Measurements from ENCODE around the gene ARF3. TPM values are rescaled to one million over a fixed set of nuclear protein-coding genes. Genes with fewer than 3 reads are reported as not detected.

The ARF3 gene
- total RNA-seq, 1 experiment from 2014 or later = 257 TPM

GRCh38 chr12:48999371-49000131 lies 42.3 kb upstream of the ARF3 start, which contains the start of gene DDN:
TSS of gene DDN (minus strand) at chr12:48999375. CDS start at chr12:48999287, 88 bp downstream.
- H3K4me3 Mint-ChIP-seq (ENCODE audit: unreplicated experiment) = peak within 1 kb of the TSS; percentile 91
- Histone ChIP-seq H3K36me3 (ENCODE audit: control insufficient read depth, insufficient read depth, low read length) (no peaks in the 10 kb centered on the region; the same call in 1 of the 2 replicates), H3K27me3 (replicated peaks; ENCODE audit: control insufficient read depth, insufficient read depth, low read length) (no peaks in the 10 kb centered on the region), H3K9me3 (no peaks in the 10 kb centered on the region), H3K4me1 (peaks cover 18% of the 10 kb centered on the region), H3K4me3 (ENCODE audit: low read depth, low read length) (peak within 1 kb of the TSS; percentile 49)
- peak within 1 kb of the TSS; percentile 48 for H3K27ac Mint-ChIP-seq (ENCODE audit: unreplicated experiment)
- POLR2A ChIA-PET = no interaction called here
- intact Hi-C loops (cut with micrococcal nuclease; ENCODE audit: unreplicated experiment) = loop anchor here (5.0 kb wide), 1 partner anchor 62 kb away; no protein-coding TSS in a partner anchor
- peak; percentile 71 to 76 for DNase-seq
- BruUV-seq (replicated peaks) = no TSS peak
- H3K27me3 Mint-ChIP-seq (ENCODE audit: insufficient read depth, unreplicated experiment) = no peaks in the 10 kb centered on the region
- peaks cover 28% of the 10 kb centered on the region for H3K36me3 Mint-ChIP-seq (ENCODE audit: insufficient read depth, unreplicated experiment)
- H3K4me1 Mint-ChIP-seq (ENCODE audit: low read depth, unreplicated experiment) = peaks cover 27% of the 10 kb centered on the region
- CTCF ChIA-PET = interaction anchor here (0.8 to 6.3 kb wide), 9 partner anchors 11 to 146 kb away, joined by 3 to 90 read pairs (median 4); partner anchors contain the start of genes ARF3, PRKAG1 and WNT1
- H3K9me3 Mint-ChIP-seq (ENCODE audit: unreplicated experiment) = no peaks in the 10 kb centered on the region
- peak in 1 of 2 experiments; percentile 12 for TF ChIP-seq CTCF (IDR thresholded peaks at IDR 0.05; ENCODE audit: insufficient read depth in 1 of 2, low read depth in 1 of 2, low read length in 1 of 2, severe bottlenecking in 1 of 2, unreplicated experiment in 1 of 2)

GRCh38 chr12:48998497-48999353 lies 41.4 kb upstream of the ARF3 start:
- H3K4me3 ChIP-seq (ENCODE audit: low read depth, low read length) = peak overlapping the region; percentile 49
- peak; percentile 38 to 70 for DNase-seq
- no peaks in the 10 kb centered on the region for H3K9me3 ChIP-seq
- Mint-ChIP-seq H3K4me3 (ENCODE audit: unreplicated experiment) (peak overlapping the region; percentile 91), H3K27me3 (ENCODE audit: insufficient read depth, unreplicated experiment) (no peaks in the 10 kb centered on the region), H3K36me3 (ENCODE audit: insufficient read depth, unreplicated experiment) (peaks cover 28% of the 10 kb centered on the region), H3K9me3 (ENCODE audit: unreplicated experiment) (no peaks in the 10 kb centered on the region), H3K27ac (ENCODE audit: unreplicated experiment) (no peak overlapping the region), H3K4me1 (ENCODE audit: low read depth, unreplicated experiment) (peaks cover 32% of the 10 kb centered on the region)
- no peak for TF ChIP-seq CTCF (IDR thresholded peaks at IDR 0.05; ENCODE audit: insufficient read depth in 1 of 2, low read depth in 1 of 2, low read length in 1 of 2, severe bottlenecking in 1 of 2, unreplicated experiment in 1 of 2)
- H3K4me1 ChIP-seq = peaks cover 26% of the 10 kb centered on the region
- BruUV-seq (replicated peaks) = TSS peak; percentile 24
- H3K36me3 ChIP-seq (ENCODE audit: control insufficient read depth, insufficient read depth, low read length) = no peaks in the 10 kb centered on the region; the same call in 1 of the 2 replicates
- intact Hi-C loops (cut with micrococcal nuclease; ENCODE audit: unreplicated experiment) = loop anchor here (5.0 kb wide), 1 partner anchor 61 kb away; no protein-coding TSS in a partner anchor
- POLR2A ChIA-PET = interaction anchor here (0.6 to 1.9 kb wide), 5 partner anchors 11 to 147 kb away, joined by 3 to 9 read pairs (median 7); partner anchors contain the start of gene DDX23
- no peaks in the 10 kb centered on the region for H3K27me3 ChIP-seq (replicated peaks; ENCODE audit: control insufficient read depth, insufficient read depth, low read length)
- CTCF ChIA-PET = interaction anchor here (0.5 to 6.3 kb wide), 12 partner anchors 11 to 146 kb away, joined by 3 to 90 read pairs (median 8); partner anchors contain the start of genes ARF3, PRKAG1 and WNT1

Measured in Caco-2 (cell line).